Uterus (tissue), 4 donors: ENCODE data around the gene RICTOR. TPM values are rescaled to one million over a fixed set of nuclear protein-coding genes. Genes with fewer than 3 reads are reported as not detected.
A peak's percentile ranks its signal among the peaks of the same experiment; 100 is the strongest.

Experiments
- DNase-seq, 2 donors: peaks; one replicate each; pipeline ENCODE4 v3.0.0-alpha.2; 2019 to 2020
- H3K27ac ChIP-seq, 2 donors: fragments of 200-600 bp; sonication (generic); 1 replicate in 1 of 2; 2 replicates in 1 of 2; pipeline ENCODE4 v1.5.1; 2016 to 2018
- H3K27me3 ChIP-seq, 2 donors: fragments of 200-600 bp; sonication (generic); one replicate each; pipeline ENCODE4 v1.5.1; 2018 to 2019; ENCODE audit warnings: control low read depth in 1 of 2
- H3K36me3 ChIP-seq, 2 donors: fragments of 200-600 bp; sonication (generic); one replicate each; pipeline ENCODE4 v1.5.1; 2019; ENCODE audit warnings: control low read depth in 1 of 2
- H3K4me1 ChIP-seq, 2 donors: fragments of 200-600 bp; sonication (generic); one replicate each; pipeline ENCODE4 v1.5.1; 2018 to 2019; ENCODE audit warnings: control low read depth in 1 of 2
- H3K4me3 ChIP-seq, 2 donors: fragments of 200-600 bp; sonication (generic); 1 replicate in 1 of 2; 2 replicates in 1 of 2; pipeline ENCODE4 v1.5.1; 2018 to 2019; ENCODE audit warnings: mild to moderate bottlenecking in 1 of 2
- H3K9me3 ChIP-seq, 2 donors: fragments of 200-600 bp; sonication (generic); one replicate each; pipeline ENCODE4 v1.5.1; 2019; ENCODE audit warnings: control low read depth in 1 of 2
- CTCF ChIP-seq, 4 experiments: fragments of 200-600 bp in 2 of 4; fragments of 450-650 bp in 2 of 4; sonication (generic) in 2 of 4; IDR thresholded peaks; one replicate each; pipeline ENCODE4 v1.5.1; 2016 to 2019; ENCODE audit warnings: antibody characterized with exemption in 4 of 4, mild to moderate bottlenecking in 2 of 4, moderate library complexity in 1 of 4
- POLR2A ChIP-seq, 2 donors: fragments of 450-650 bp; IDR thresholded peaks; one replicate each; pipeline ENCODE4 v1.6.1; 2016; ENCODE audit warnings: antibody characterized with exemption in 2 of 2, mild to moderate bottlenecking in 1 of 2, moderate library complexity in 1 of 2
- intact Hi-C: fragments of 100-400 bp; cut with DNase I; formaldehyde crosslinking; loops from one replicate; pipeline ENCODE4 v1.15.1; 2023; ENCODE audit warnings: low total_unique reads
- total RNA-seq, 4 donors: library from RNA; depleted of rRNA in 3 of 4; stranded (reverse); fragments of >200 nt in 3 of 4; gene quantifications; one replicate each; pipeline versions ENCODE4 v1.1.0 to v1.2.4, GENCODE V29; 2014 to 2023
- donor health status: DM: yes; HTN: yes; CAD: no.

RICTOR gene
- total RNA-seq, 4 donors from 2014 or later: 50.6 to 79.4 (median 70.6) TPM

DNA sequence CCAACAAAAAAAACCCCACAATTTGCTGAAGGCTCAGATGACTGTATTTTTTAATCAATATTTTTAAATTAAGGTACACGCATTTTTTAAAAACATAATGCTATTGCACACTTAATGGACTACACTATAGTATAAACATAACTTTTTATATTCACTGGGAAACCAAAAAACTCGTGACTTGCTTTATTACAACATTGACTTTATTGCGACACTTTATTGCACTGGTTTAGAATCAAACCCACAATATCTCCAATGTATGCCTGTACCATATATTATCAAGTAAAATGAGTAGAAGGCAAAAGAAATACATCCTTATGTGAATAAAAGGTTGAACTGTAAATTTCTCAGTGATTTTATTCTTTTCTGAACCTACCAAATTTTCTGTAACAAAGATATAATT, 53.7 kb downstream of the RICTOR start:
- Histone ChIP-seq H3K36me3 (no peaks in the 10 kb centered on the region), H3K4me3 (no peak overlapping the region), H3K27ac (peak overlapping the region in 1 of 2 donors; percentile 52), H3K9me3 (no peaks in the 10 kb centered on the region), H3K4me1 (peaks cover 0 to 8% of the 10 kb centered on the region in 2 donors), H3K27me3 (no peaks in the 10 kb centered on the region)
- intact Hi-C loops: no loop called here
- no peak for DNase-seq
- TF ChIP-seq POLR2A (IDR thresholded peaks at IDR 0.05): no peak
- TF ChIP-seq CTCF (IDR thresholded peaks at IDR 0.05): no peak

GRCh38 chr5:39019254-39019653, 54.9 kb downstream of the RICTOR start:
- intact Hi-C loops: no loop called here
- no peak overlapping the region for H3K4me3 ChIP-seq
- H3K36me3 ChIP-seq: no peaks in the 10 kb centered on the region
- no peak for TF ChIP-seq POLR2A (IDR thresholded peaks at IDR 0.05)
- TF ChIP-seq CTCF (IDR thresholded peaks at IDR 0.05): no peak
- peaks cover 0 to 8% of the 10 kb centered on the region in 2 donors for H3K4me1 ChIP-seq
- no peaks in the 10 kb centered on the region for H3K27me3 ChIP-seq
- no peaks in the 10 kb centered on the region for H3K9me3 ChIP-seq
- no peak for DNase-seq
- no peak overlapping the region for H3K27ac ChIP-seq

DNA sequence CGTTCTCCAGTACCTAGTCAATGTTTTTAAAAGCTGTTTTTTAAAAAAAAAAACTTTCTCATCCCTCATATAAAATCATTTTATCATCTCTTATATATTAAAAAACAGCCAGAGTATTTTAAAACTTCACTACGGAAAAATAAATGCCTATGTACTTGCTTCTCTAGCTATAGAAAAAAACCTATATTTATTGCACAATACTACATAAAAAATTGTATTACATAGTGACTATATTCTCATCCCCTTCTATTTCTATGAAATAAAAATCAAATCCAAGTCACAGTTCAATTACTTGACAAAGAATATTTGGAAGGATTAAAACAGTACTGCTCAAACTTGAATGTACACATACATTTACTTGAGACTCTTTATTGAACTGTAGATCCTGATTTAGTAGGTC, 56.7 kb downstream of the RICTOR start:
- Histone ChIP-seq H3K4me3 (no peak overlapping the region), H3K27ac (no peak overlapping the region), H3K4me1 (peaks cover 0 to 11% of the 10 kb centered on the region in 2 donors), H3K36me3 (no peaks in the 10 kb centered on the region), H3K9me3 (no peaks in the 10 kb centered on the region), H3K27me3 (no peaks in the 10 kb centered on the region)
- no peak for DNase-seq
- TF ChIP-seq CTCF (IDR thresholded peaks at IDR 0.05) (no peak), POLR2A (IDR thresholded peaks at IDR 0.05) (no peak)
- intact Hi-C loops: no loop called here

DNA sequence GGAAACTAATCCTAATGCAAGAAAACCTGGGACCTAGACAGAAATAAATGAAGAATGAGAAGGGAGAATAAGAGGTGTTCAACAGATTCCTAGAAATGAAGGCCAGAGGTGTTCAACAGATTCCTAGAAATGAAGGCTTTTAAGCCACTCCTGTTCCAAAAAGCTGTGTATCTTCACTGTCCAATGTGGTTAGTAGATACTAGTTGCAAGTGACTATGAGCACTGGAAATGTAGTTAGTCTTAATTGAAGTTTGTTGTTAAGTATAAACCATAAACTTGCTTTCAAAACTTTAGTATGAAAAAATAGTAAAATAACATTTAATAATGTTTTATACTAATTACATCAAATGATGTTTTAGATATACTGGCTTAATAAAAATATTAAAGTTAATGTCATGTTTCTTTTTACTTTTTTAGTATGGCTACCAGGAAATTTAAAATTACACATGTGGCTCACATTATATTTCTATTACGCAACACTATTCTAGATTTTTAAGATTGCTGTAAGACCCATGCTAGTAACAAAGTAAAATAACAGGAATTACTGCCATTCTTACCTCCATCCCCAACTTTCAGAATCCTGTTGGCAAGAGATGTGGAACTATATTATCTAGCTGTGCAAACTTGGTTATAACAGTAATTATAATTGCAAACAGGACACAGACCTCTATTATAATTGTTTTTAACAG, 57.5 kb downstream of the RICTOR start:
- no peaks in the 10 kb centered on the region for H3K36me3 ChIP-seq
- H3K27me3 ChIP-seq: no peaks in the 10 kb centered on the region
- intact Hi-C loops: no loop called here
- no peaks in the 10 kb centered on the region for H3K9me3 ChIP-seq
- peak overlapping the region; percentile 82 to 91 for H3K27ac ChIP-seq
- H3K4me1 ChIP-seq: peaks cover 0 to 11% of the 10 kb centered on the region in 2 donors
- H3K4me3 ChIP-seq: no peak overlapping the region
- no peak for DNase-seq
- TF ChIP-seq POLR2A (IDR thresholded peaks at IDR 0.05): no peak
- TF ChIP-seq CTCF (IDR thresholded peaks at IDR 0.05): no peak

DNA sequence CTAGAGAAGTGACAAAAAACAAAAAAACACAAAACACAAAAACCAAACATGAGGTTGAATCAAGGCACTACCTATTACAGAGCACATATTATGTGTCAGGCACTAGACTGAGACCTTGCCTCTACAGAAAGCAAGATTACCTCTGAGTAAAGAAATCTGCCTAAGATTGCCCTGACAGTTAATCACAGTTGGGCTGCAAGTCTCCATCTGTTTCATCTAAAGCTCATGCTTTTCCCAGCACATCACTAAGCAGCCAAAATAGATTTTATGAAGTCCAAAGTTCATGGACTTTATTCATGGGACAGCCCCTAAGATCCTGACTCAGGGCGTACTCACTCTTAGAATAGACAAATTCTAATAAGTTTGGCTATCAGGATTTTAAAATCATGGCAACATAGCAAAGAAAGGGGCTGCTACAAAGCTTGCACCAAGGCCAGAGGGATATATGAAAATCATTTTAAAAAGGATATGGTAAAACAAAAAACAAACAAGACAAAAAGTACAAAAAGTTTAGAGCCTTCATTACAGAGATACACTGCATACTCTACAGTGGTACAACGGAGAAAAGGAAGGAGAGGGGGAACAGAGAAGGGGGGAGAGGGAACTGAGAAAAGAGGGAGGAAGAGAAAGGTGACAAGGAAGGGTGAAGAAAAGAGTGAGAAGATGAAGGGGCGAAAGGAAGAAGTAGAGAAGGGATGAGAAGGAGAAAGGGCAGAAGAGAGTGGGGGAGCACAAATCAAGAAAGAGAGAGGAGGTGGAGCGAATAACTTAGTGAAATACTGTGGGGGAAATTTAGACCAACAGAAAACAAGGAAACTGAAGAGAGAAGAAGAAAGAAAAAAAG, 58.2 kb downstream of the RICTOR start:
- no peaks in the 10 kb centered on the region for H3K36me3 ChIP-seq
- H3K4me3 ChIP-seq: no peak overlapping the region
- no peaks in the 10 kb centered on the region for H3K9me3 ChIP-seq
- H3K4me1 ChIP-seq: peaks cover 0 to 11% of the 10 kb centered on the region in 2 donors
- DNase-seq: peak in 1 of 2 donors; percentile 26
- intact Hi-C loops: no loop called here
- peak overlapping the region; percentile 82 to 91 for H3K27ac ChIP-seq
- H3K27me3 ChIP-seq: no peaks in the 10 kb centered on the region
- TF ChIP-seq POLR2A (IDR thresholded peaks at IDR 0.05) (peak in 1 of 2 donors; percentile 7), CTCF (IDR thresholded peaks at IDR 0.05) (no peak)
